K562 (cell line): ENCODE results near the gene ALDH8A1. TPM values are rescaled to one million over a fixed set of nuclear protein-coding genes. Genes with fewer than 3 reads are reported as not detected.
A peak's percentile ranks its signal among the peaks of the same experiment; 100 is the strongest.

ENCODE experiments used
- microRNA-seq: library from miRNA; unstranded; fragments of <30 nt; microRNA quantifications from one replicate; pipeline ENCODE4, GENCODE V29; 2018; ENCODE audit warnings: borderline microRNAs expressed
- polyA plus RNA-seq, 8 experiments: library from polyadenylated mRNA; depleted of rRNA in 4 of 8; stranded (reverse) in 5 of 8; unstranded in 3 of 8; fragments of >200 nt; fragmentation: Nextera tagmentation in 2 of 8; fragmentation: Illumina TruSeq in 1 of 8; extraction: Ambion mirVana in 2 of 8; extraction: Trizol in 1 of 8; gene quantifications; 2 replicates each; pipeline versions ENCODE4 v1.2.1 to v1.2.3, GENCODE V29; 2011 to 2014; ENCODE audit warnings: inconsistent platforms in 1 of 8, missing spikeins in 1 of 8
- total RNA-seq, 7 experiments: library from RNA; depleted of rRNA in 6 of 7; stranded (reverse); fragments of >200 nt in 6 of 7; fragmentation: Illumina TruSeq in 2 of 7; extraction: Trizol in 2 of 7; gene quantifications; 2 replicates each; pipeline versions ENCODE4 v1.2.1 to v1.2.3, GENCODE V29; 2011 to 2021; ENCODE audit warnings: low replicate concordance in 1 of 7

ALDH8A1 gene
- total and polyA plus RNA-seq, 9 of the 15 experiments (the other 6 are each of a cell fraction or from before 2014, with no cell fraction given), result 0.03 to 0.18 (median 0.04) TPM; not detected in 2

Small RNA genes lying within 50 kb of the gene (microRNA-seq; reads per million reads assigned to microRNA genes)
- gene MIR3662, result 1.5 reads per million, percentile 17 among the genes with 10 or more reads in this experiment

Other genes starting within 250 kb of the ALDH8A1 start
- 133 and 145 TPM in 2 replicates for gene HBS1L, start 104.7 kb upstream of the ALDH8A1 start, total RNA-seq (2014; rRNA removed)
- 184 and 207 TPM in 2 replicates for gene HBS1L, start 104.7 kb upstream of the ALDH8A1 start, total RNA-seq (2014; rRNA removed; fragmentation: Illumina TruSeq; extraction: Trizol)
- gene HBS1L, start 104.7 kb upstream of the ALDH8A1 start, total RNA-seq (2015; rRNA removed; fragmentation: Illumina TruSeq; extraction: Trizol), result 161 and 170 TPM in 2 replicates
- gene HBS1L, start 104.7 kb upstream of the ALDH8A1 start, total RNA-seq (2021), result 128 and 140 TPM in 2 replicates
- 131 and 175 TPM in 2 replicates for gene HBS1L, start 104.7 kb upstream of the ALDH8A1 start, polyA plus RNA-seq (2011; rRNA removed)
- gene HBS1L, start 104.7 kb upstream of the ALDH8A1 start, polyA plus RNA-seq (2014; fragmentation: Illumina TruSeq; extraction: Trizol), result 117 and 121 TPM in 2 replicates
- 100 to 1,000 TPM; 101 to 199 TPM for gene HBS1L, start 104.7 kb upstream of the ALDH8A1 start, polyA plus RNA-seq (2014; fragmentation: Nextera tagmentation; extraction: Ambion mirVana)
- 115 and 120 TPM in 2 replicates for gene HBS1L, start 104.7 kb upstream of the ALDH8A1 start, polyA plus RNA-seq (2014; rRNA removed)
- gene MYB, start 231.2 kb upstream of the ALDH8A1 start, total RNA-seq (2014; rRNA removed), result 116 and 117 TPM in 2 replicates
- gene MYB, start 231.2 kb upstream of the ALDH8A1 start, total RNA-seq (2014; rRNA removed; fragmentation: Illumina TruSeq; extraction: Trizol), result 149 and 170 TPM in 2 replicates
- 215 and 218 TPM in 2 replicates for gene MYB, start 231.2 kb upstream of the ALDH8A1 start, total RNA-seq (2015; rRNA removed; fragmentation: Illumina TruSeq; extraction: Trizol)
- gene MYB, start 231.2 kb upstream of the ALDH8A1 start, total RNA-seq (2021), result 140 and 142 TPM in 2 replicates
- gene MYB, start 231.2 kb upstream of the ALDH8A1 start, polyA plus RNA-seq (2011; rRNA removed), result 82.6 and 94.1 TPM in 2 replicates
- 133 and 185 TPM in 2 replicates for gene MYB, start 231.2 kb upstream of the ALDH8A1 start, polyA plus RNA-seq (2014; fragmentation: Illumina TruSeq; extraction: Trizol)
- 10 to 100 TPM; 35.8 to 44.1 TPM for gene MYB, start 231.2 kb upstream of the ALDH8A1 start, polyA plus RNA-seq (2014; fragmentation: Nextera tagmentation; extraction: Ambion mirVana)
- 153 and 155 TPM in 2 replicates for gene MYB, start 231.2 kb upstream of the ALDH8A1 start, polyA plus RNA-seq (2014; rRNA removed)